ENCODE data around the gene SMAD3.

- TF ChIP-seq, protein P1, sequence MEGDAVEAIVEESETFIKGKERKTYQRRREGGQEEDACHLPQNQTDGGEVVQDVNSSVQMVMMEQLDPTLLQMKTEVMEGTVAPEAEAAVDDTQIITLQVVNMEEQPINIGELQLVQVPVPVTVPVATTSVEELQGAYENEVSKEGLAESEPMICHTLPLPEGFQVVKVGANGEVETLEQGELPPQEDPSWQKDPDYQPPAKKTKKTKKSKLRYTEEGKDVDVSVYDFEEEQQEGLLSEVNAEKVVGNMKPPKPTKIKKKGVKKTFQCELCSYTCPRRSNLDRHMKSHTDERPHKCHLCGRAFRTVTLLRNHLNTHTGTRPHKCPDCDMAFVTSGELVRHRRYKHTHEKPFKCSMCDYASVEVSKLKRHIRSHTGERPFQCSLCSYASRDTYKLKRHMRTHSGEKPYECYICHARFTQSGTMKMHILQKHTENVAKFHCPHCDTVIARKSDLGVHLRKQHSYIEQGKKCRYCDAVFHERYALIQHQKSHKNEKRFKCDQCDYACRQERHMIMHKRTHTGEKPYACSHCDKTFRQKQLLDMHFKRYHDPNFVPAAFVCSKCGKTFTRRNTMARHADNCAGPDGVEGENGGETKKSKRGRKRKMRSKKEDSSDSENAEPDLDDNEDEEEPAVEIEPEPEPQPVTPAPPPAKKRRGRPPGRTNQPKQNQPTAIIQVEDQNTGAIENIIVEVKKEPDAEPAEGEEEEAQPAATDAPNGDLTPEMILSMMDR (IDR thresholded peaks at IDR 0.05; ENCODE audit: low read depth, low read length, missing input control), result no peak
- no peak for TF ChIP-seq REST (IDR thresholded peaks at IDR 0.05)
- no peak for TF ChIP-seq SP1 (IDR thresholded peaks at IDR 0.05)
- no peak for TF ChIP-seq RAD21 (IDR thresholded peaks at IDR 0.05)
- no peak for TF ChIP-seq TAF1 (conservative IDR thresholded peaks at IDR 0.05)
- TF ChIP-seq EGR1 (IDR thresholded peaks at IDR 0.05; ENCODE audit: low read depth in 2 of 2), result no peak
- no peak for TF ChIP-seq FOXA1 (IDR thresholded peaks at IDR 0.05)
- TF ChIP-seq, protein P2, sequence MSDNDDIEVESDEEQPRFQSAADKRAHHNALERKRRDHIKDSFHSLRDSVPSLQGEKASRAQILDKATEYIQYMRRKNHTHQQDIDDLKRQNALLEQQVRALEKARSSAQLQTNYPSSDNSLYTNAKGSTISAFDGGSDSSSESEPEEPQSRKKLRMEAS (IDR thresholded peaks at IDR 0.05), result no peak
- TF ChIP-seq YY1 (IDR thresholded peaks at IDR 0.05), result no peak
- no peak for TF ChIP-seq JUND (IDR thresholded peaks at IDR 0.05)
- no peak for TF ChIP-seq GABPA (IDR thresholded peaks at IDR 0.05 in 1 of 2, conservative IDR thresholded peaks at IDR 0.05 in 1 of 2)
- TF ChIP-seq, protein P3, sequence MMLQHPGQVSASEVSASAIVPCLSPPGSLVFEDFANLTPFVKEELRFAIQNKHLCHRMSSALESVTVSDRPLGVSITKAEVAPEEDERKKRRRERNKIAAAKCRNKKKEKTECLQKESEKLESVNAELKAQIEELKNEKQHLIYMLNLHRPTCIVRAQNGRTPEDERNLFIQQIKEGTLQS (IDR thresholded peaks at IDR 0.05), result no peak
- TF ChIP-seq RXRA (IDR thresholded peaks at IDR 0.05), result no peak
Observed at GRCh38 chr15:67039384-67040075, 25.9 kb upstream of the SMAD3 start.

All from liver (tissue), 3 donors.